HG02588 (cell line): ENCODE data around the gene VAV2.

Source experiments
- ATAC-seq: cut with Tn5 transposase; IDR thresholded peaks from one replicate; pipeline ENCODE4 v1.9.1; 2021; ENCODE audit warnings: mild to moderate bottlenecking, moderate library complexity; ENCODE audit not compliant: unreplicated experiment

Gene VAV2

DNA sequence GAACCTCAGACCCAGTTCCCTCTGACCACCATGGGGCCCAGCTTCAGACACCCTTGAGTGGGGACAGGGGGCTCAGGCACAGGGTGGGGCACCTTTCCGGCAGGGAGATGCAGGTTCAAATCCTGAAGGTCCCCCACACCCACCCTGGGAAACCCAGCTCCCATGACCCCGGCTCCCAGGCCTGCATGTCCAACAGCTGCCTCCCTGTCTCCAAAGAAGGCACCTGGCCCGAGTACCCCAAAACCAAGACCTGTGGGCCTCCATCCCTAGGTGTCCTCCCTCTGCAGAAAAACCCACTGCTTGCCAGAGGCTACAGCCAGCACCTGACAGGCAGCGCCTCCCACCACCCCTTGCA lies 38.5 kb downstream of the VAV2 start:
- no peak for ATAC-seq

- no peak for ATAC-seq
These were observed 39.2 kb downstream of the VAV2 start for GRCh38 chr9:133952598-133953550.

DNA sequence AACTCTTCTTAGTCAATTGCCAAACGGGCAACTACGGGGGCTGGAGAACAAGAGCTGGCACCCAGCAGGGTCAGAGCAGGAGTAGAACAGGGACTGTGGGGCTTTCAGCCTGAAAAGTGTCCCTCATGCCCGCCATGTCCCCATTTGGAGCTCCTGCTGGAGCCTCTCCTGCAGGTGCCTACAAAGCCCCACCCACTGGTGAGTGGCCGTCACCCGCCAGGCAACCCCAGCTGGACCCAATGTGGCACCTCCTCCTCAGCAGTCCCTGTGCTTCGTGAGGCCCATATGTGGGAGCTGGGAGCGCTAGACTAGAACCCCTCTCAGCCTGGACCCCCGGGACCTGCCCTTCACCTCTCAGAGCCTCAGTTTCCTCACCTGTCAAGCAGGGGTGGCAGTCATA lies 40.9 kb downstream of the VAV2 start:
- no peak for ATAC-seq

DNA sequence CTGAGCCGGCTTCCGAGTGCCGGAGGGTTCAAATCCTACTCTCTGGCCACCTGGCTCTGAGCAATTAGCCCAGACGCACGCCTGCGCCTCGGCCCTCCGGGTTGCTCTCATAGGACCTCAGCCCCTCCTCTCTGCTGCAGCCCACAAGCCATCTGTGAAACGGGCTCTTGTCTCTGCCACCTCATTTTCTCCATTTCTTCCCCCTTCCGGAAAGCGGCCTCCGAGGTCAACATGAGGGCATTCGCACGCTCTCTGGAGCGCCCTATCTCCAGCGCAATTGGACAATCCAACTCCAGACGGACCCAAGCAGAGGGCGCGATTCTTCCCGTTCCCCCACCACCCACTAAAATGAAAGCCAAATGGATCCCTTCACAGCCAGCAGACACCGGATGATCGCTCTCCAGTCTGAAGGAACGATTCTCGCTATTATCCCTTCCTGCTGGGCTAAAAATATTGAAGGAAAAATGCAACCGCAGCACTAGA lies 41.5 kb downstream of the VAV2 start:
- no peak for ATAC-seq

DNA sequence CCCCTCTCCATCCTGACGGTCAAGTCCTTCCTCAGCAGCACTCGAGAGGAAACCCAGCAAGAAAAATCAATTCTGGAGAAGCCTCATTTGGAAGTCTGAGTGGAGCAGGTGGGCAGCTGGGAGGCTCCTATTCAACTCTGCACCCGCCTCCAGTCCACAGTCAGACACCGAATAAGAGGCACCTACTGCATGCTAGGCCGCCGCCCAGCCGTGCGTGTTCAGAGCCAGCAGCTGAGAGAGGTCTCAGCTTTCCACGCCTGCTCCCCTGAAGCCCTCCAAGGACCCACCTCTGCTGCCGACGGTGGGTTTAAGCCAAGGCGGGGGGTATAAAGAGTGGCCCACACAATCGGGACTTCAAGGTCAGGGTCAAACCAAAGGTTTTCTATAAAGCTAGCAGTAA lies 41.9 kb downstream of the VAV2 start:
- ATAC-seq = no peak

DNA sequence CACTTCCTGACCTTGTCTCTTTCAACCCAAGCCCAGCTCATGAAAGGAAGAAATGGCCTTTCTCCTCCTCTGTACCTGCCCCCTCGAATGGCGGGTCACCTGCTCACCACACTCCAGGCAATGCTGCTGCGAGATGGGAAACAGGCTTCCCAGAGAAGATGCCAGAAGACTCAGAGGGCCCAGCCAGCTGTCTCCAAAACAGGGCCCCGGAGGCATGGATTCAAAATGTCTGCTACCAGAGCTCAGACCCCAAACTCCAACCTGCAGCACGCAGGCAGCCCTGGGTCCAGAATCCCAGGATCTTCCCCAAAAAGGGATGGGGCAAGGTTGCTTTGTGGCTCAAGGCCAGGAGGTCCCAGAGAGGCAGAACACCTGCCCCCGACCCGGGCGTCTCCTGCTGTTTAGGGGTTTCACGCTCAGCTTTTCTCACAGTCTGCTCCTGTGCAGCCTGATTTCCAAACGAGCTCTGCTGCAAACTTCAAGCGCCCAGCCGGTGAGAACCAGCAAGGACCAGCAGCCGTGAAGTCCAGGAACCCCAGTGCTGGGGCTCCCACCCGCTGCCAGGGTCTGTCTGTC lies 42.5 kb downstream of the VAV2 start:
- no peak for ATAC-seq

DNA sequence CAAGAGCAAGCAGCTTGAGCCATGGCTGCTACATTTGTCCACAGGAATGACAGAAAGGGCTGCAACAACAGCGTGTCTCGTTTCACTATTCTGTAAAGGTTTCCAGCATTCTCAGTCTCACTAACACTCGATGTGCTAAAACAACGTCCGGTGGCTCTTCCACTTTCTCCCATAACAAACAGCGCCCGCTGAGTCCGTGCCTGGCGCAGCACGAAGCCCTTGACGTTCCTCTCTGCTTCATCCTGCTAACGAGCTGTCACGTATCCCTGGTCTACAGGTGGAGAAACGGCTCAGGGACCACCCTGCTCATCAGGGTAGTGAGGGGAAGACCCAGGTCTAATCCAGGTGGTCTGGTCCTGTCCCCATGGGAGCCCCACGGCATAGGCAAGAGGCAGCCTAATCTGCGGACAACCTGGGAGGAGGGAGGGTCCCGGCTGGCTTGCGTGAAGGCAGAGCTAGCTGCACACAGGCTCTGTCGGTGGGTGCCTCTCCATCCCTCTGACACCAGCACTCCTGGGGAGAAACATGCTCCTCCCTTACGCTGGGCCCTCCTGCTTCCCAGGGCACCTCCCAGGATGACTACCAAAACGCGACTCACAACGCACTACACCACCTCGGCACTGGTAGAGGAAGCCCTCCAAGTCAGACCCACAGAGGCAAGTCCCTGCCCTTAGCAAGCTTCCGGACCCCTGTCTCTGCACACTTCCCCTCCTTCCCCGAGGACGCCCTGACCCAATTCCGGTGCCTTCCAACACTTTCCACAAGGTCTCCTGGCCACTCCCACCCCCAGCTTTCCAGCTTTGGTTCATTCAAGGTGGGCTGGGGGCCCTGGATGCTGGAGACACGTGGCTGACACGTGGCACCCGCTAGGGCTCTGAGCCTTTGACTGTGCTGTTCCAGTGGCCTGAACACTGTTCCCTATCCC lies 43.3 kb downstream of the VAV2 start:
- no peak for ATAC-seq

DNA sequence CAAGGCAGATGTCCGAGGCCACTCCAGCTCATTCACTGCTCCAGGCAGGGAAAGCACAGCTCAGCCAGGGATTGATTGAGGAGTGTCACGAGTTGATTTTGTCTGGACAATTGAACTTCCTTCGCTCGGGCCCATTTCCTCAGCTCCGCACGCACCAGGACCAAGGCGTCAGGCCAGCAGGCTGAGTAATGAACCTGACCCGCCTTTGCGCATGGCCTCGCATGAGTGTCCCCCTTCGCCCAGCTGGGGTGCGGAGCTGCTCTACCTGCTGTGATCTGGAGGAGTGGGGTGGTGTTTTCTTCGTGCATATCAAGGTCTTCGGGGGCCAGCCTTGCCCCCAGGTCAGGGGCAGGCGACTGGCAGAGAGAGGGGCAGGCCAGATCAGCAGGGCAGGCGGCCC lies 44.0 kb downstream of the VAV2 start:
- ATAC-seq = no peak

DNA sequence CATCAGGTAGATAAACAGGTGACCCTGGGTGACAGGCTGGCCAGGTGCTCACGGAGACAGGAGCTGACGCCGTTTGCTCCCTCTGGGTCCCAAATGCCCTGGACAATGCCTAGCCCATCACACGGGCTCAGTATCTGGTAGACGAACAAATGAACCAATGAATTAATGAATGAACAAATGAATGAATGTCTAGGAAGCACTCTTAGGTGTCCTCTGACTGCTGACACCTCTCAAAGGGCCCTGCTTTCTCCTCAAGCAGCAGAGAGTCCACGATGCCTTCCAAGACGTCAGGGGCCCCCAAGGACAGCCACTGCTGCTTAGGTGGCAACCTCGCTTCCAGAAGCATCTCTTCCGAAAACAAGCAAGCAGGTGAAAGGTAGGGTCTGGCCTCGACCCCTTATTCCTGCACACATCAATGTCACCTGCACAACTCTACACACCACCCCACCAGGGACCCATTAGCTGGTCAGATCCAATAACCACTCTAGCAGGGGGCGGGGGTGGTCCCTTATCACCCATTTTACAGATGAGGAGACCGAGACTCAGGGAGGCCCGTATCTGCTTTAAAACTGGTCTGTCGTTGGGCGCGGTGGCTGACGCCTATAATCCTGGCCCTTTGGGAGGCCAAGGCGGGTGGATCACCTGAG lies 45.2 kb downstream of the VAV2 start:
- no peak for ATAC-seq

DNA sequence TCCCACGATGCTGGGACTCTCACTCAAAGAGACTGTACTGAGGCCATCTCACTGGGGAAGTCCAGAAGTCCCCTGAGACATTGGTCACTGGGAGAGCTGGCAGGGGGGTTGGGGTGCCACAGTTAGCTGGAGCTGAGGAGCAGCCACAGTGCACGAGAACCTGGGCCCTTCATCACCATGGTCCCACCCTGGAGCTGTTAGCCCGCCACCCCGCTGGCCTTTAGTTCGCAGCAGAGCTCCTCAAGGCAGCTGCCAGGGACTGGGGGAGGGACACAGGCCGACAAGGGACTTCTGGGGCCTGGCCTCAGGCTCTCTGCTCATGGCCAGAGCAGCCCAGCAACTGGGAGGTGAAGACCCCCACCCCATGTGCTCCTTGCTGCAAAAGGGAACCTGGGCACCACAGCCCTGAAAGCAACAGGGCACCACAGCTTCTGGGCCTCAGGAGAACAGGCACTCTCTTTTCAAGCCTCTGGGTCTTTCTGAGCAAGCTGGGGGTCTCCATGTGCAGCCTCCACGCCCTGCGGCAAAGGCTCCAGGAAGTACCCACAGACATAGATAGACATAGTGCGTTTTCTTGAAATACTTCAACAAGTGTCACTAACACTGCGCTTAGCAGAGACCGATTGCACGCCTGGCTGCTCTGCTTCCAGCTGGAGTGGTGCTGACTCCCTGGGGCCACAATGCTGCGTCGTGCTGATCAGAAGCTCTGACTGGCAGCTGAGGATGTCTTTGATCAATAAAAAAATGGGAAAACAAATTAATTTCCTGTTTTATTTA lies 46.0 kb downstream of the VAV2 start:
- ATAC-seq = peak; percentile 45

GRCh38 chr9:133945314-133945975 lies 46.7 kb downstream of the VAV2 start:
- peak; percentile 47 for ATAC-seq

GRCh38 chr9:133944746-133945135 lies 47.4 kb downstream of the VAV2 start:
- ATAC-seq = no peak

DNA sequence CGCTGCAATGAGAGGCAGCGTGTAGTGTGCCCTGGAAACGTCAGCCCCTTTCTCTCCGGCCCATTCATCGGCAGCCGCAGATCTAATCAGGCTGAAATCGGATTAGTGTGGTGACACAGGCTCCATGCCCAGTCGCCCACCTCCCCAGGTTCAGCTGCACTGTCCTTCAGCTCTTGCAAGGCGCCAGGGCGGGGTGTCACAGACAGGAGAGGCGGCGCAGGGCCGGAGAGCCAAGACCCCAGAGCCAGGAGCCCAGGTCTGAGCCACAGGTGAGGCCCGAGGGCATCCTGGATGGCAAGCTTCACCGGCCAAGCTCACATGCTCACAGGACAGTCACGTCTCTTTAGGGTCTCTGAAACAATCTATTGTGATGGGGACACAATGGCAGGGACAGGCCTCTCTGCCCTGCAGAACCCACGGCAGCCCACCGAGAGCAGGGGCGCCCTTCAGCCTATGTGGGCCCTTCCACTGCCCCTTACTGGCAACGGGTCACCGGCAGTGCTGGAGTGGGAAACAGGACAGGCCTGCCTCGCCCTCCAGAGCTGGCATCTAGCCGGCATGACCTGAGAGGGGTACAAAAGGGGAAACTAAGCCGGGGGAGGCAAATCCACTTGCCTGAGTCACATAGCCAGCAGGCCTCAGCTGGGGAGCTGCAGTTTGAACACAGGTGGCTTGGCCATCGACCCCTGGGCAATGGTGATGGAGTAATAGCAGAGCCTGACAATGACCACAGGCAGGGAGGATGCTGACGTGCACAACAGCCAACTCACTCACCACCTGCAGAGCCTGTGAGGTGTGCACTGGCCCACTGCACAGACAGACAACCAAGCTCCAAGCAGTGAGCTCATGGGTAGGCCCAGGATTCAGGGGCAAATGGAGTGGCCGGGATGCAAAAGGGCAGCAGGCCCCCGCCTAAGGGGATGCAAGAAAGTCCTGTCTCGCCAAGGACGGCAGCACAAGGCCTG lies 48.1 kb downstream of the VAV2 start:
- no peak for ATAC-seq

- no peak for ATAC-seq
These were observed 48.9 kb downstream of the VAV2 start for GRCh38 chr9:133943036-133943780.

DNA sequence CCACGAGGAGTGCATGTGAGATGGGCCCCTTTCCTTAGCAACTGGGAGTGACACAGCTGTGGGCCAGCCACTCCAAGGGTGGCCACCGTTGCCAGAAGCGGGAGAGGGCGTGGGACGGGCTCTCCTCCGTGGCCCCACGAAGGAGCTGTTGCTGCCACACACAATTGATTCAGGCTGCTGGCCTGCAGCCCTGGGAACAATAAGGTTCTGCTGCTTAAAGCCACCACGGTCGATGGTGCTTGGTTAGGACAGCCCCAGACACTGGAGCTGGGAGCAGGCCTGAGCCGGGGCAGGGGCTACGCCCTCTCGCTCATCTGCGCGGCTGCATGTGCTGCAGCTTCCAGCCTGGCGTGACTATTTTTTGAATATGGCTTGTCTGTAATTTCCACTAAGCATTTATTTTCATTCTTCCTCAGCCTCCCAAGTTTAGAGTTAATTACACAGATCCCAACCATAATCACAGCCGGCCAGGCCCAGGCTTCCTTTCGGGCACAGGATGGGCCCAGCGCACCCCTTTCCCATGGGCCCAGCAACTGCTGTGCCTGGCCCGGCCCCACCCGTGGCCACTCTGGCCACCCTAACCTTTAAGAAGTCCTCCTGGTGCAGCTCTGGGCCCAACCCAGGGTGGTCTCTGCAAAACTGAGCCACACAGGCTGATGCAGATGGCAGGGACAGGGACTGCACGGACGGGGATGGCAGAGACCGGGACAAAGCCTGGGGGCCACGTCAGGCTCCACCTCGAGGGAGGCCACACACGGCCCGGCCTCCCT lies 49.7 kb downstream of the VAV2 start:
- no peak for ATAC-seq

DNA sequence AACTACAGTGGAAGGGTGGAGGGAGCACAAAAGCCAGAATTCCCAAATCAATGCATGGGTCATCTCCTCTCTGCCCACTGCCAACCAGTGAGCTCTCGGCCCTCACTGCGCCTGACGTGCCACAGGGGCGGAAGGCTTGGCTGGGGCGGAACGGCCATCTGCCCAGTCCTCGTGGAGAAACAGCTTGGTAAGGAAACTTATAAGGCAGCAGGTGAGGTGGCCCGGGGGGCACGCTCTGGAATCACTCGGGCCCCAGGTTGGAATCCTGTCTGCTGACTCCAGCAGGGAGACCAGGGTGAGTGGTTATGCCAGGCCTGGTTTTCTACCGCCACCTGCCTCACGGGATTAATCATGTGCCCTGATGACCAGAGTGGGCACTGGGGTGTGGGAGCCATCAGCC lies 52.3 kb downstream of the VAV2 start:
- no peak for ATAC-seq
